ENCODE data around the gene KRTAP10-9. TPM values are rescaled to one million over a fixed set of nuclear protein-coding genes. Genes with fewer than 3 reads are reported as not detected.

Gene KRTAP10-9
- total and polyA plus RNA-seq, 10 donors = not detected

DNA sequence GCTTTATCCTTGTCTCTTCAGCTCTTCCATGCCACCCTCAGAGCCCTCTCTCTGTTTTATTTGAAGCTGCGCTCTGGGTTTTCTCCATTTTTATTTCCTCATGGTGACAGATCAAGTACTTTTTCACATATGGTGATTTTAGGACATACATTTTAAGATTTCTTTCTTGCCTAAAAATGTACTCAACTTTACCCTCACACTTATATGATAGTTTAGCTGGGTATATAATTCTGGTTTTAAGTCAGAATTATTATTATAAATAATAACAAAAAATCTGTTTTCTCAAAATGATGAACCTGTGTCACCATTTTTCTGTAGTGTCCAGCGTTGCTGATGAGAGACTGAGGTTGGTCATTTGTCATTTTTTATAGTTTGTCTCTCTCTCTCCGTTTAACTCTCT is 45.7 kb upstream of the KRTAP10-9 start:
- H3K27me3 ChIP-seq (replicated peaks in 1 of 7) = peaks cover 0 to 21% (median 0%) of the 10 kb centered on the region in 7 donors
- H3K27ac ChIP-seq = peak overlapping the region in 5 of 8 donors; percentile 5 to 57 (median 46)
- no peak overlapping the region for H3K4me3 ChIP-seq
- TF ChIP-seq POLR2A (IDR thresholded peaks at IDR 0.05) = no peak
- TF ChIP-seq POLR2AphosphoS5 (IDR thresholded peaks at IDR 0.05) = no peak
- TF ChIP-seq, protein P1, sequence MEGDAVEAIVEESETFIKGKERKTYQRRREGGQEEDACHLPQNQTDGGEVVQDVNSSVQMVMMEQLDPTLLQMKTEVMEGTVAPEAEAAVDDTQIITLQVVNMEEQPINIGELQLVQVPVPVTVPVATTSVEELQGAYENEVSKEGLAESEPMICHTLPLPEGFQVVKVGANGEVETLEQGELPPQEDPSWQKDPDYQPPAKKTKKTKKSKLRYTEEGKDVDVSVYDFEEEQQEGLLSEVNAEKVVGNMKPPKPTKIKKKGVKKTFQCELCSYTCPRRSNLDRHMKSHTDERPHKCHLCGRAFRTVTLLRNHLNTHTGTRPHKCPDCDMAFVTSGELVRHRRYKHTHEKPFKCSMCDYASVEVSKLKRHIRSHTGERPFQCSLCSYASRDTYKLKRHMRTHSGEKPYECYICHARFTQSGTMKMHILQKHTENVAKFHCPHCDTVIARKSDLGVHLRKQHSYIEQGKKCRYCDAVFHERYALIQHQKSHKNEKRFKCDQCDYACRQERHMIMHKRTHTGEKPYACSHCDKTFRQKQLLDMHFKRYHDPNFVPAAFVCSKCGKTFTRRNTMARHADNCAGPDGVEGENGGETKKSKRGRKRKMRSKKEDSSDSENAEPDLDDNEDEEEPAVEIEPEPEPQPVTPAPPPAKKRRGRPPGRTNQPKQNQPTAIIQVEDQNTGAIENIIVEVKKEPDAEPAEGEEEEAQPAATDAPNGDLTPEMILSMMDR (IDR thresholded peaks at IDR 0.05 in 8 of 11, conservative IDR thresholded peaks at IDR 0.05 in 3 of 11) = no peak
- peaks cover 3 to 59% (median 38%) of the 10 kb centered on the region in 8 donors for H3K9me3 ChIP-seq
- no peaks in the 10 kb centered on the region for H3K4me1 ChIP-seq
- DNase-seq = no peak
- intact Hi-C loops (cut with DNase I; ENCODE audit: low total_unique reads) = no loop called here
- H3K36me3 ChIP-seq = no peaks in the 10 kb centered on the region
- 64 to 81% (median 74%) methylated on average over 3 of the region's 3 CpGs for WGBS, 5 donors

DNA sequence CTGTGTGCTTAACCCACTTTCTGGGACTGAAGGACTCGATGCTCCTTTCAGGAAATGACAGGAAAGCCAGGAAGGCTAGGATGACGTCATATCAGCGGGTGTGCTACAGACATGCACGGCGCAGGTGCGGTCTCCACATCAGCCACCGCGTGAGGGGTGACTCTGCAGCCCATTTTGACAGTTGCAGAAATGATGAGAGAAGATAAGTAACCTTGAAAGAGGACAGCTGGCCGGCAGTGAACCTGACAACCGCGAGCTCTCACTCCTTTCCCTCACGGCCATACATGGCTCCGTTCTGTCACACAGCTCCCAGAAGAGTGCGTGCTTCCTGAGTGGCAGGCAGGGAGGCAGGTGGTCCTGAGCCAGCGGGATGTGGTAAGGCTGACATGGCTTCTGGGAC is 44.8 kb upstream of the KRTAP10-9 start:
- Histone ChIP-seq H3K4me3 (no peak overlapping the region), H3K27me3 (replicated peaks in 1 of 7) (peaks cover 0 to 25% (median 0%) of the 10 kb centered on the region in 7 donors), H3K9me3 (peaks cover 3 to 51% (median 29%) of the 10 kb centered on the region in 8 donors), H3K27ac (peak overlapping the region in 4 of 8 donors; percentile 26 to 57 (median 50)), H3K36me3 (no peaks in the 10 kb centered on the region), H3K4me1 (no peaks in the 10 kb centered on the region)
- DNase-seq = peak; percentile 31
- 61 to 72% (median 66%) methylated on average over 15 of the region's 15 CpGs for WGBS, 5 donors
- TF ChIP-seq, protein P1 (IDR thresholded peaks at IDR 0.05 in 8 of 11, conservative IDR thresholded peaks at IDR 0.05 in 3 of 11) = no peak
- TF ChIP-seq POLR2AphosphoS5 (IDR thresholded peaks at IDR 0.05) = no peak
- TF ChIP-seq POLR2A (IDR thresholded peaks at IDR 0.05) = no peak
- intact Hi-C loops (cut with DNase I; ENCODE audit: low total_unique reads) = no loop called here

- peaks cover 0 to 39% (median 22%) of the 10 kb centered on the region in 8 donors for H3K9me3 ChIP-seq
- H3K36me3 ChIP-seq = no peaks in the 10 kb centered on the region
- H3K4me1 ChIP-seq = no peaks in the 10 kb centered on the region
- no peak for TF ChIP-seq POLR2A (IDR thresholded peaks at IDR 0.05)
- TF ChIP-seq, protein P1 (IDR thresholded peaks at IDR 0.05 in 8 of 11, conservative IDR thresholded peaks at IDR 0.05 in 3 of 11) = no peak
- DNase-seq = no peak
- no peak overlapping the region for H3K27ac ChIP-seq
- peaks cover 0 to 25% (median 0%) of the 10 kb centered on the region in 7 donors for H3K27me3 ChIP-seq (replicated peaks in 1 of 7)
- intact Hi-C loops (cut with DNase I; ENCODE audit: low total_unique reads) = no loop called here
- H3K4me3 ChIP-seq = no peak overlapping the region
- 50 to 63% (median 54%) methylated on average over 11 of the region's 11 CpGs for WGBS, 5 donors
Measured at GRCh38 chr21:44583089-44583799, 43.6 kb upstream of the KRTAP10-9 start.

DNA sequence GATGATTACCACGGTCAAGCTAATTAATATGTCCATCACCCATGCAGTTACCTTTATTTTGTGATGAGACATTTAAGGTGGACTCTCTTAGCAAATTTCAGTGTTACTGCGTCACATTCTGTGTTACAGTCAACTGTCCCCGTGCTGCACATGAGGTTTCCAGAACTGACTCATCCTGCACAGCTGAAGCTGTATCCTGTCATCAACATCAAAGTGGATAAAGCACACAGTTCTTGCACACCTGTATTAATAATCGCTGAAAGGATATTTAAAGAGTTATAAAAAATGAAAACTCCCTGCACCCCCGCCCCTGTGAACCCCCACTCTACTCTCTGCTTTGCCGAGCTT is 43.1 kb upstream of the KRTAP10-9 start:
- Histone ChIP-seq H3K27me3 (replicated peaks in 1 of 7) (peaks cover 0 to 25% (median 0%) of the 10 kb centered on the region in 7 donors), H3K27ac (no peak overlapping the region), H3K4me3 (no peak overlapping the region), H3K9me3 (peaks cover 0 to 34% (median 22%) of the 10 kb centered on the region in 8 donors), H3K36me3 (no peaks in the 10 kb centered on the region), H3K4me1 (no peaks in the 10 kb centered on the region)
- 71 to 80% (median 77%) methylated on average over 6 of the region's 6 CpGs for WGBS, 5 donors
- TF ChIP-seq POLR2A (IDR thresholded peaks at IDR 0.05) = no peak
- TF ChIP-seq, protein P1 (IDR thresholded peaks at IDR 0.05 in 8 of 11, conservative IDR thresholded peaks at IDR 0.05 in 3 of 11) = no peak
- TF ChIP-seq POLR2AphosphoS5 (IDR thresholded peaks at IDR 0.05) = no peak
- no peak for DNase-seq
- intact Hi-C loops (cut with DNase I; ENCODE audit: low total_unique reads) = no loop called here
